GOT3 (cell line): Measurements from ENCODE around the gene PDZRN3.

ENCODE experiments used
- DNase-seq: peaks from one replicate; lab custom pipeline; 2025; ENCODE audit warnings: mixed read lengths; lab: John Stamatoyannopoulos, UW

The PDZRN3 gene

GRCh38 chr3:73451301-73451944 lies 173.3 kb downstream of the PDZRN3 start:
- no peak for DNase-seq

GRCh38 chr3:73449774-73450173 lies 175.0 kb downstream of the PDZRN3 start:
- no peak for DNase-seq

GRCh38 chr3:73448761-73449301 lies 175.9 kb downstream of the PDZRN3 start:
- DNase-seq, result no peak

GRCh38 chr3:73448041-73448440 lies 176.7 kb downstream of the PDZRN3 start:
- DNase-seq, result no peak

- DNase-seq, result no peak
Observed at GRCh38 chr3:73447111-73447510, 177.6 kb downstream of the PDZRN3 start.

GRCh38 chr3:73446467-73447110 lies 178.2 kb downstream of the PDZRN3 start:
- no peak for DNase-seq

GRCh38 chr3:73442886-73443285 lies 181.9 kb downstream of the PDZRN3 start:
- no peak for DNase-seq

GRCh38 chr3:73442152-73442551 lies 182.6 kb downstream of the PDZRN3 start:
- DNase-seq, result no peak

- DNase-seq, result no peak
Observed at GRCh38 chr3:73437828-73438227, 186.9 kb downstream of the PDZRN3 start.

- no peak for DNase-seq
Observed at GRCh38 chr3:73435055-73435454, 189.7 kb downstream of the PDZRN3 start.

GRCh38 chr3:73433687-73434086 lies 191.1 kb downstream of the PDZRN3 start:
- no peak for DNase-seq

- DNase-seq, result no peak
Observed at GRCh38 chr3:73433079-73433478, 191.7 kb downstream of the PDZRN3 start.

- DNase-seq, result no peak
Observed at GRCh38 chr3:73432706-73433032, 192.1 kb downstream of the PDZRN3 start.

GRCh38 chr3:73432023-73432705 lies 192.6 kb downstream of the PDZRN3 start:
- no peak for DNase-seq

- no peak for DNase-seq
Observed at GRCh38 chr3:73431183-73431900, 193.4 kb downstream of the PDZRN3 start.

- no peak for DNase-seq
Observed at GRCh38 chr3:73427048-73427706, 197.6 kb downstream of the PDZRN3 start.

GRCh38 chr3:73426606-73427005 lies 198.1 kb downstream of the PDZRN3 start:
- no peak for DNase-seq

GRCh38 chr3:73423116-73423515 lies 201.6 kb downstream of the PDZRN3 start:
- no peak for DNase-seq

GRCh38 chr3:73422571-73422970 lies 202.2 kb downstream of the PDZRN3 start:
- no peak for DNase-seq

GRCh38 chr3:73419942-73420341 lies 204.8 kb downstream of the PDZRN3 start:
- no peak for DNase-seq

GRCh38 chr3:73419179-73419803 lies 205.4 kb downstream of the PDZRN3 start:
- DNase-seq, result no peak
